Stimulated activated CD4-positive, alpha-beta T cell treated with anti-CD3 and anti-CD28 coated beads, Interleukin-15, amount 100 ng/mL, for 48 hours (primary cell): ENCODE measurements around the gene XRCC1.

ENCODE experiments used
- DNase-seq, 2 donors: peaks; one replicate each; pipeline ENCODE4 v3.0.0-alpha.2; 2020; ENCODE audit warnings: low read depth in 2 of 2

The XRCC1 gene, protein sequence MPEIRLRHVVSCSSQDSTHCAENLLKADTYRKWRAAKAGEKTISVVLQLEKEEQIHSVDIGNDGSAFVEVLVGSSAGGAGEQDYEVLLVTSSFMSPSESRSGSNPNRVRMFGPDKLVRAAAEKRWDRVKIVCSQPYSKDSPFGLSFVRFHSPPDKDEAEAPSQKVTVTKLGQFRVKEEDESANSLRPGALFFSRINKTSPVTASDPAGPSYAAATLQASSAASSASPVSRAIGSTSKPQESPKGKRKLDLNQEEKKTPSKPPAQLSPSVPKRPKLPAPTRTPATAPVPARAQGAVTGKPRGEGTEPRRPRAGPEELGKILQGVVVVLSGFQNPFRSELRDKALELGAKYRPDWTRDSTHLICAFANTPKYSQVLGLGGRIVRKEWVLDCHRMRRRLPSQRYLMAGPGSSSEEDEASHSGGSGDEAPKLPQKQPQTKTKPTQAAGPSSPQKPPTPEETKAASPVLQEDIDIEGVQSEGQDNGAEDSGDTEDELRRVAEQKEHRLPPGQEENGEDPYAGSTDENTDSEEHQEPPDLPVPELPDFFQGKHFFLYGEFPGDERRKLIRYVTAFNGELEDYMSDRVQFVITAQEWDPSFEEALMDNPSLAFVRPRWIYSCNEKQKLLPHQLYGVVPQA

DNA sequence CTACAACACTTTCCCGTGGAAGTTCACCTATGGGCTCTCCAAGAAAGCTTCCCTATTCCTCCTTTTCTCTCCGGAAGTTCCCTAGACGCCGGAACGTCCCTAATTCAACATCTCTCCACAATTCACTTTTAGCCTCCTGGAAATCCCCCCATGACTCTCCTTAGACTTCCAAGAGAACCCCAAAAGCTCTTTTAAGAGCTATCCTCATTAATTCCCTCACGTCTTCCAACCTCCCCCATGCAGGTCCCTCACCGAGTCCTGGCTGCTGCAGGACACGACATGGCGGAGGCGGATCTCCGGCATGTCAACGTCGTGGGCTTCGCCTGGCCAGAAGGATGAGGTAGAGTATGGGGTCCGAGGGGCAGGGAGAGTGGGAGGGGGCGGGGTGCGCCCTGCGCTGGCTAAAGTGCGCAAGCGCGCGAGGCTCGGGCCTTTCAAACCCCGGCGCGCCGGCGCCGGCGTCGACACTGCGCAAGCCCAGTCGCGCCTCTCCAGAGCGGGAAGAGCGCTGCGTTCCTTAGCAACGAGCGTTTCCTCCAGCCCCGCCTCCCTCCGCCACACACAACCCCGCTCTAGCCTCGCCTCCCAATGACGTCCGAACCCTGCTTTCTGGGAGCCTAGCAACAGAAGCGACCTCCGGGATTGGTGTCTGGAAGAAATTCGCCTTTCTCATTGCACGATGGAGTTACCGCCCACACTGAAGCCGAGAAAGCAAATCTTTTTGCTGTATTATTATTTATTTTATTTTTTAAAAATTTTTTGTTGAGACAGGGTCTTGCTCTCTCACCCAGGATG, at the start of gene XRCC1, which contains the start of gene PINLYP:
TSS of gene XRCC1 (minus strand) at position 372 of the 795 bp plus-strand sequence. CDS start at position 303, 69 bp downstream.
TSS of gene PINLYP (plus strand) at position 646 of the 795 bp plus-strand sequence. CDS start 1,391 bp downstream, outside the sequence.
- DNase-seq, result peak; percentile 96 to 97

DNA sequence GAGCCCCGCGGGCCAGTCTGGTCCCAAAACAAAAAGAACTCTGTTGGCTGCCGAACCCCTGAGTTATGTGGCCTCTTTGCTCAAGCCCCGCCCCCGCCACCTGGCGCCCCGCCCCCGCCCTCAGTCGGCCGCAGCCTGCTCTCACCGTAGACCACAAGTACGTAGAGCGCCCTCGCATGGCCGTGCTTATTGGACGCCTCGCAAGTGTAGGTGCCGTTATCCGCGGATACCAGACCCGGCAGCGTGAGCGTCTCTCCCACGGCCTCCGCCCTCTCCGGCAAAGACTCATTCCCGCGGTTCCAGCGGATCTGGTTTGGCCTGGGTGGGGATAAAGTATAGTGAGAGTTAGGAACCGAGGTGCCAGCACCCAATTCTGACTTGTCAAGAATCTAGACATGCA, 49.6 kb upstream of the XRCC1 start:
- peak; percentile 88 to 89 for DNase-seq

DNA sequence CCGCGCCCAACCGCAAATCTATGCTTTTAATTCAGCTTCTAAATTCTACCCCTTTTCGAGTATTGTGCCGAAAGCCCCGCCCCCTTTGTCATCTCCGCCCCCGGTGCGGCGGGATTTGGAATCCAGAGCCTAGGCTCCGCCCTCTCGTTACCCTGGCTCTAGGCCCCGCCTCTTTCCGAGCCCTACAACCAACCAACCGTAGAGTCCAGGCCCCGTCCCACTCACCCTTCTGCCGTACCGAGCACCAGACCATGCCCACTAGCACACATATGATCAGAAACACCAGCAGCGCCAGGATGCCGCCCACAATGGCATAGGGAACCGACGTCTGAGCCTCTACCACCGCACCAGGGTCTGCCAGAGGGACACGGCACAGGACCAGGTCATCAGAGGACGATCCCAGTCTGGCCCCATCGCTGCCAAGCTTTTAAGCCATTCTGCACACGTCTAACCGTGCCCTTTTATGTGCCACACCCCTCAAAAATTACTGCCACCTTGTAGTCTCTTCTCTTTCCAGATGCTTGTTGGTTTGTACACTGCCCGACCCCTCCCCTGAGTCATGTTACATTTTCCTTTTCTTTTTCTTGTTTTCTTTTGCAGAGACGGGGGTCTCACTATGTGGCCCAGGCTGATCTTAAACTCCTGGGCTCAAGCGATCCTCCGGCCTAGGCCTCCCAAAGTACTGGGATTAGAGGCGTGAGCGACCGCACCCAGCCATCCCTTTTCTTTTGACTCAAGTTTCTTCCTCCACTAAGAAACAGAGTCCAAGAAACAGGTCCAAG, 48.8 kb upstream of the XRCC1 start:
- DNase-seq, result peak in 1 of 2 donors; percentile 10

DNA sequence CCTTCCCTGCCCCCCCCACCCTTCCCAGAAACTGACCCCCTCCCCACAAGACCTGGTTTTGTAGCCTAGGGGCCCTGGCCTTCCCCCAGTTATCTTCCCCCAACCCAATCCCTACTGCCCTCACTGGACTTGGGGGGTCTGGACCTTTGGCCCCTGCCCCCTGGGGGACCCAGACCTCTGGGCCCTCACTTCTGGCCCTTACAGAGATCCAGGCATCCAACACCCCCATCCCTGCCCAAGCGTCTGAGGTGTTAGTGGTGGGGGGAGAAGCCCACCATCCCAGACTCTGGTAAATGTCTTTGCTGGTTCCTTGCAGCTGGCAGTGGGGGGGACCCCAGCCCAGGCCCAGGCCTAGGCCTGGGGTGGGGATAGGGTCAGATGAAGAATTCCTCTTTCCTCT, 47.6 kb upstream of the XRCC1 start:
- no peak for DNase-seq

DNA sequence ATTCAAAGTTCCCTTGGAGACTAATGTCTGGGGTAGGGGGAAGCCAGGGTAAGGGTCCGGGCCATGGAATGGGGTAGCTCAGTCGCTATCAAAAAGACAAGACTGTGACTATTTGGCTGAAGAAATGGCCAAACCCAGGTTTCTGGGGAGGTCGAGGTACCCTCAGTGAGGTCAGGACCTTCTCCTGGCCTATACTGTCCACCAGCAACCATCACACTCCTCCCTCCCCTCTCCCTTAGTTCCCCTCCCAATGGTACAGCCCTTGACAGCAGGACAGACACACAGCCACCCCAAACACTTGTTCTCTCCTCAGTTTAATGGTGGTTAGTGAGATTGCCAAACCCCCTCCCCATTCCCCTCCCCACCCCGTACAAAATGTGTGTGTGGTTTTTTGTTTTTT, 46.7 kb upstream of the XRCC1 start:
- DNase-seq, result no peak

DNA sequence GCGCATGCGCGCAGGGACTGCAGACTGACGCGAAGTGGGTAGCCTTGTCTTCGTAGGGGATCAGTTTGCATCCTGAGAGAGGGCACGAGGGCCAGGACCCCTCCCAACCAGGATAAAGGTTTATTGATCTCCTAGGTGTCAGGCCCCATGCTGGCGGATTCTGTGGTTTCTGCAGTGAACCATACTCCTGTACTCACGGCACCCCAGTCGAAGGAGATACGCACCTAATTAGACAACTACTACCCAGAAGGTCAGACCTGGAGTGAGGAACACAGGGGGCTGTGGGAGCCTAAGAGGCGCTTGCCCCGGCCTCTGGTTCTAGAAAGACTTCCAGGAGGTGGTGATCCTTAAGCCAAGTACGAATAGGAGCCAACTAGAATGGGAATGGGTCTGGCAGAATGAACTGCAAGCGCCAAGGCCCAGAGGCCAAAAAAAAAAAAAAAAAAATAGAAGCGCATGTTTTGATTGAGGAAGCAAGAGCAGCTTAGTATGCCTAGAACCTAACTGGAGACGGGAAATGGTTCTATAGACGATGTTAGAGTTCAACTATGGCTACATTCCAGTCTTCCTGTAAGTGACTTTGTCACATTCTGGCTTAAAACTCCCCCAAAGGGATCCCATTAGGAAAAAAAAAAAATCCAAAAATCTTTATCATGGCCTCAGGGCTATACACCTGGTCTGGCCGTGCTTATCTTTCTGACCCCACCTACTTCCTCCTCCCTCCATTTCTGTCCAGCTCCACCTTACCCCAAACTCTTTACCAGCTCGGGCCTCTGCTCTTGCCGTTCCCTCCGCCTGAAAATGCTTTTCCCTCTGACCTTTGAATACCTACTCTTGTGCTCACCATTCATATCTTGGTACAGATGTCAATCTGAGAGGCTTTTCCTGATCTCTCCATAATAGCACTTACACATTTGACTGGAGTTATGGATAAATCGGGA, 45.0 kb upstream of the XRCC1 start:
- peak in 1 of 2 donors; percentile 78 for DNase-seq

DNA sequence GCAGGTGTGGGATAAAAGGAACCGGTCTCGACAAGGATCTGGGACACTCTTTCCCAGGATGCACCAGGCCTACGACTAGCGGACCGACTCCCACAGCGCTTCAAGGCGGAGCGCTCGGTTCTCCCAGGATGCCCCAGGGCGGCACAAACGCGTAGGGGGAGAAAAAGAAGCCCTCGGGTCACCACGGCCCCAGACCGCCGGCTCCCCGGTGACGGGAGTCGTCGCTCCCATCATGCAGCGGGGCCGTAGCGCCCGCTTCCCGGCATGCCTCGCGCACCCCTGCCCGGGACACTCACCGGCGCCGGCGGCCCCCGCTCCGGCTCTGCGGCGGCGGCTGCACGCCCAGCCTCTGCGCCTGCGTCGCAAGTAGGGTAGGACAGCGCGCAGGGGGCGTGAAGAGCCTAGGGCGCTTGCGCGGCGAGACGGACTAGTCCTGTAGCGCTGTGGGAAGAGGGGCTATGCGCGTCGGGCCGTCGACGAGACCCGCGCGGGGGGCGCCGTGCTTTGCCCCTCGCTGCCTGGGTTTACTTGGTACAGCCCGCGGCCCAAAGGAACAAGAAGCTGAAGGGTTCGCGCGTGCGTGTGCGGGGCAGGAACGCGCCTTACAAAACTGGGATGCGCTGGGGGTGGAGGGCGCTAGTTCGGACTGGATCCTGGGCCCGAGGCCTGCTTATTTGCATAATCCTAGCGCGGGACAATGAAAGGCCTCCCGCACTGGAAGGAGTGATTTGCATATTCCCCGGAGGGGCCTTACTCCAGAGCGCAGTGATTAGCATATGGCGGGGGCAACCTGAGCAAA, 44.1 kb upstream of the XRCC1 start, which contains the start of gene ZNF428:
TSS of gene ZNF428 (minus strand) at position 368 of the 799 bp plus-strand sequence. CDS start 5,325 bp downstream, outside the sequence.
- peak; percentile 81 to 84 for DNase-seq

DNA sequence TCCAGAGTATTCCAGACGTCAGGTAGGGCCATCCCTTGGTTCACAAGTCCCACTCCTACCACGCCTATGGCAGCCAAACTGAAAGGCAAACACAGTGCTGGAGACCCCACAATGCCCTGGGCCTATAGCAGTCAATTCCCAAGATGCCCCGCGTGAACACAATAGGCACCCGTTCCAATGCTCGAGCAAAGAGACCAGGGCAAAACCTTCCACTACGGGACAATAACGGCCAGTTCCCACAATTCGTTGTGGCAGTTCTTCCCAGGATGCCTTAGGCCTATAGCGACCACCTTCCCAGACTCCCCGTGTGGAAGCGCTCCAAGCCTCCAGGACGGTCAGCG, 43.6 kb upstream of the XRCC1 start:
- DNase-seq, result peak in 1 of 2 donors; percentile 51

DNA sequence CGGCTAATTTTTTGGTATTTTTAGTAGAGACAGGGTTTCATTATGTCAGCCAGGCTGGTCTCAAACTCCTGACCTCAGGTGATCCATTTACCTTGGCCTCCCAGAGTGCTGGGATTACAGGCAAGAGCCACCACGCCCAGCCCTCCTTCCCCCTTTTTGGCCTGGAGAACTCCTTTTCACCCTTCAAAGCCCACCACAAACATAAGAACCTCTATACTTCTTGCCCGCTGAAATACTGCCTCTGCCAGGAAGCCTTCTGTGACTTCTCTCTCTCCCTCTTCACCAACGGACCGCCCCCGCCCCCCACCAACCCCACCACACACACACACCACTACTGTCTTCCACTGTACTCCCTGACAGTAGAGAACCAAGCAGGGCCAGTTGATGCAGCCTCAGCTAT, 41.6 kb upstream of the XRCC1 start:
- no peak for DNase-seq

DNA sequence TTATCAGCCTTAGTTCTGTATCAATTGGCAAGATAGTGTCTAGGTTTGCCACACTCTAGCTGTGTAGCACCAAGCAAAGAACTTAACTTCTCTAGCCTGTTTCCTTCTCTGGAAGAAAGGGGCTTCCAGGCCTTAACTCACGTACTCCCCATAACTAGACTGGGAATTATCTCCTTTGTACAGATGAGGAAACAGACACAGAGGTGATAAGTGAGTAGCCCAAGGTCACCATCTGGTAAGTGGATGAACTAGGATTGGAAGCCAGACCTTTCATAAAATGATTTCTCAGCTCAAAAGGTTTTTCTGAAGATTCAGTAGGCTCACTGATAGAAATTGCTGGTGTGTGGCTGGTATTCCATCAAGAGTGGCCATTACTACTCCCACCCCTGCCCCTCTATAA, 41.0 kb upstream of the XRCC1 start:
- no peak for DNase-seq

DNA sequence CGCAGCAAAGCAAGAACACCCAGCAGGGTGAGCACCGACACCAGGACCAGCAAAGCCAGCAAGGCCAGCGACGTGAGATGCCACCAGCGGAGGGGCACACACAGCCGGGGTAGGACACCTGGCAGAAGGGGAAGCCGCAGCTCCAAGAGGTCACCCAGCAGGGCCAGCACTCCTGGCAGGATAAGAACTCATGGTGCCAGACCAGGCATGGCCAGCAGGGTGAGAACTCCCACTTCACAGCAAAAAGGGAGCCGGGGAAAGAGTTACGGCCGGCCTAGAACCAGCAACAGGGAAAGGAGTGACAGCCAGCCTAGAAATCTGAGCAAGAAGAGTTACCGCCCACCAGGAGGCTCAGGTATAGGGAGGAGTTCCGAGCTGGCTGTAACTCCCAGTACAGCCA, 37.0 kb upstream of the XRCC1 start:
- DNase-seq, result no peak

DNA sequence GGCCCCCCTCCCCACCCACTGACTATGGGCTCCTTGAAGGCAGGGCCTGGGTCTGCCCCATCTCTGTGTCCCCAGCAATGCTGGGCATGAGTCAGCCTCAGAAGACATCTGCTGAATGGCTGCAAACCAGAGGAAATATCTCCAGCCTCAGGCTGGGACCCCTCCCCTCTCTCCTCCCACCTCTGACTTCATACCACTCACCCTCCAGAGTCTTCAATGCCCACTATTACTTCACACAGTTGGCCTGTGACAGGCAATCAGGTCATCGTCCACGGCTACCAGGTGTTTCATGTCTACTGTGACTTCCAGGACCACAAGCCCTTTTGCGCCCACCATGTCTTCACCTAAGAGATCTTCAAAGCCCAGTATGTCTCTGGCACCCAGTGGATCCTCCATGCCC, 36.5 kb upstream of the XRCC1 start, which contains the start of gene SRRM5:
TSS of gene SRRM5 (plus strand) at position 301 of the 400 bp plus-strand sequence. CDS start at position 335, 34 bp downstream.
- DNase-seq, result no peak

DNA sequence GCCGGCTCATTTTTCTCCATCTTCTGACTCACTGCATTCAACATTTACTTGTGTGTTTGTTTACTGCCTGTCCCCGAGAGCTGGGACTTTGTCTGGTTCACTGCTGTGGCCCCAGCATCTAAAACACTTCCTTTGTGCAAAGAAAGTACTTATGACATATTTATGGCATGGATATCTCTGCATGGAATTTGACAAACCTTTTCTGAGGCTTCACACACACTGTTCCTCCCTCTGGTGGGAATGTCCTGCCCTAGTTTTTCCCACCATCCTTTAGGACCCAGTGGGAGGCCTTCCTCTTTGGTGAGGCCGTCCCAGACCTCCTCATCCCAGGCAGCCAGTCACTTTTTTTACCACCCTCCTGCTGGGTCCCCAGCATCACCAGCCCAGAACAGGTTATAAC, 35.2 kb upstream of the XRCC1 start:
- DNase-seq, result no peak

DNA sequence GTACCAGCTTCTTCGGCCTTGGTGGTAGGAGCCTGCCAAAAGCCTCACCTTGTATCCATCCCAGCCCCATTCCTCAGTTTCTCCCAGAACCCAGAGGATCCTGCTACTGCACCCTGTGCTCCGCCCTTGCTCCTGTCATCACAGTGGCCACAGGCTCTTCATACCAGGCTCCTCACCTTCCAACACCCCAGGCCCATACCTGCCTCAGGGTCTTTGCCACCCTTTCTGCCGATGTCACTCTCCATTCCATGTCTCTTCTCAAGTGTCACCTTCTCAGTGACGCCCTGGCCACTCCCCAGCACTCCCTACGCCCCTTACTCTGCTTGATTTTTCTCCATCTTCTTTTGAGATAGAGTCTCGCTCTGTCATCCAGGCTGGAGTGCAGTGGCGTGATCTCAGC, 34.5 kb upstream of the XRCC1 start:
- DNase-seq, result no peak

DNA sequence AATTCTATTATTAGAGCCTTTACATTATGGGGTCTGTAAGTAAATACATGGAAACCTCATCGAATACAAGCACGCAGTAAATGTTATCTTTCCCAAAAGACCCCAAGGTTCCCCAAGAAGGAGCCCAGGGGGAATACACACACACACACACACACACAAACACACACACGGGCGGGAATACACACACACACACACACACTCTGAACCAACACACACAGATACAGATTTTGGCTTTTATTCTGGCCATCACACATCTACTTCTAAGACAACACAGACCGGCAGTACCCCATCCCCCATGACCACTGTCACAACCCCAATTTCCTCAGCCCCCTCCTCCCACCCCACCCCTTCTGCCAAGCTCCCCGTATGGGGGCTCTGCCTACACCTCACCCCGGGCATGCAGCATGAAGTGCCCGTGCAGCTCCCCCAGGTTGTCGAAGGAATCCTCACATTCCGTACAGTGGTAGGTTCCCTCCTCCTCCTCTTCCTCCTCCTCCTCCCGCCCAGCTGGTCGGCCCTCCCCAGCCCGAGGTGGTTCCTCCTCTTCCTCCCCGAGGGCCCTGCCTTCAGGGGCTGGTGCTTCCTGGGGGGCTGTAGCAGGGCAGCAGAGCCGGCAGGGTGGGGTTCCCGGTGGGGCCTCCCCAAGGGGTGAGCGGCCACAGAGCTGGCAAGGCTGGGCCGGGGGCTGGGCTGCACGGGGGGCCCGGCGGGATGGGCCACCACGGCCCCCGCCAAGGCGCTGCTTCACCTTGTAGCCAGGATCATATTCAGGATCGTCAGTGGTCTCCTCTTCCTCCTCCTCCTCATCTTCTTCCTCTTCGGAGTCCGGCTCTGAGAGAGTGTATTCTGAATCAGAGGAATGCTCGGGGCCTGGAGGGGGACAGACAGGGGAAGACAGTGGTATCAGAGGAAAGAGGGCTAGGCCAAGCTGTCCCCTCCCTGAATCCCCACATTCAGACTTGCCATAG, 32.2 kb upstream of the XRCC1 start:
- DNase-seq, result no peak

DNA sequence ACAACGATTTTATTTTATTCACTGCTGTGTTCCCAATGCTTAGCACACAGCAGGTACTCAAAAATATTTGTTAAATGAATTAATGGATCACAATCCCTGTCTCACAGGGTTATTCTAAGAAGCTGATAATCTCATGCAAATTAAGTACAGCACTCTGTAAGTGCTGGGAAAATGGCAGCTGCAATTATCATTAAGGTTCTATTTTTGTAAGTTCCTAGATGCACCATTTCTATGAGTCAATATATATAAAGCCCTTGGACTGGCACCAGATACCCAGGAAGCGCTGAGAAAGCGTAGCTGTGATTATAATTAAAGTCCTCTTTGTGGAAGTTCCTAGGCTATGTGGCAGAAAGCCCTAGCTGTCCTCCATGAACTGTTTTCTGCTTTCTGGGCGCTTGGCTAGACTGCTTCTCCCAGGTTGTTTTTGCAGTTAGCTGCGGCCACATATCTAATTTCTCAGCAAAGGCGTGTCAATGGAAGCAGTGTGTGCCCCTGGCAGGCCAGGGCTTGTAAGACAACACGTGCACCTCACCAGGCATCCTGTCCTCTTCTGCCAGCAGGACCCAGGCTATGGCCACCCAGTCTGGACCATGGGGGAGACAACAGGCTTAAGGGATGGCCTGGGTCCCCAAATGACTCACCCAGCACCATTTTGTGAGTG, 31.4 kb upstream of the XRCC1 start:
- DNase-seq, result no peak

DNA sequence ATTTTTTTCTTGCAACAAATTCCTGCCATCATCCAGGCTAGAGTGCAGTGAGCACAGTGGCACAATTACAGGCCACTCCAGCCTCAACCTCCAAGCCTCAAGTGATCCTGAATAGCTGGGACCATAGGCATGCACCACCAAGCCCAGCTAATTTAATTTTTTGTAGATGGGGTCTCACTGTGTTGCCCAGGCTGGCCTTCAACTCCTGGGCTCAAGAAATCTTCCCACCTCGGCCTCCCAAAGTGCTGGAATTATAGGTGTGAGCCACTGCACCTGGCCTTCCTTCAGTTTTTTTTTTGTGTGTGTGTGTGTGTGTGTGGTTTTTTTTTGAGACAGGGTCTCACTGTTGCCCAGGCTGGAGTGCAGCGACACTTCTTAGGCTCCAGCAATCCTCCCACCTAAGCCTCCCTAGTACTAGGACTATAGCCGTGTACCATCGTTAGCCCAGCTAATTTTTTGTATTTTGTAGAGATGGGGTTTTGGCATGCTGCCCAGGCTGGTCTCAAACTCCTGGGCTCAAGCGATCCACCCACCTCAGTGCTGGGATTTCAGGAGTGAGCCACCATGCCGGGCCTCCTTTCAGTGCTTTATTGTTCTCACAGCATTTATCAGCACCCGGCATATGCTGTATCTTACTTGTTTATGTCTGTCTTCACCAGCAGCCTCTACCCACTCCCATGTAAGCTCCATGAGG, 30.7 kb upstream of the XRCC1 start:
- DNase-seq, result no peak
